RCC 7860 (cell line): Measurements from ENCODE around the gene CISH.

Experiments used
- DNase-seq: peaks from one replicate; pipeline ENCODE4 v3.0.0-alpha.2; 2015; ENCODE audit warnings: low spot score
- FAIRE-seq: peaks from 2 replicates; lab custom pipeline; 2012; peaks lifted over from hg19 to GRCh38; lab: Jason Lieb, UNC

Gene CISH

GRCh38 chr3:50637945-50638344, 26.4 kb upstream of the CISH start:
- DNase-seq (no peak), FAIRE-seq (no peak)

- FAIRE-seq: no peak
These were observed 25.4 kb upstream of the CISH start for GRCh38 chr3:50637011-50637410.

DNA sequence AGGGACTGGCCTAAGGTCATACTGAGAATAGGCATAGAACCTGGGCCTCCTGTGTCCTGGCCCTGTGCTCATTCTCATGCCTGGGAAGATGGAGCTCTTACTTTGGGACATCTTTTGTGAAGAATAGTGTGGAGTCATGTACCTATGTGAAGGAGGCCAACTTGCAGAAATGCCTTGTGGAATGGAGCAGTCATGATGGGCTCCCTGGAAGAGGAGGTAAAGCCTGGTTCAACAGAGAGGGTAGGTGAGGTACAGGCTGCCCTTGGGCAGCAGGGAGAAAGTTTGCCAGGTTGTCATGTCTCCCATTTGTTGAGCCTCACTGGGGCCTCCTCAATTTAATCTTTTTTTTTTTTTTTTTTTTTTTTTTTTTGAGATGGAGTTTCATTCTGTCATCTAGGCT, 23.5 kb upstream of the CISH start:
- DNase-seq (no peak), FAIRE-seq (no peak)

More at GRCh38 chr3:50637011-50637410, 25.4 kb upstream of the CISH start:
- DNase-seq: no peak

GRCh38 chr3:50633230-50633790, 21.7 kb upstream of the CISH start:
- DNase-seq (no peak), FAIRE-seq (no peak)

DNA sequence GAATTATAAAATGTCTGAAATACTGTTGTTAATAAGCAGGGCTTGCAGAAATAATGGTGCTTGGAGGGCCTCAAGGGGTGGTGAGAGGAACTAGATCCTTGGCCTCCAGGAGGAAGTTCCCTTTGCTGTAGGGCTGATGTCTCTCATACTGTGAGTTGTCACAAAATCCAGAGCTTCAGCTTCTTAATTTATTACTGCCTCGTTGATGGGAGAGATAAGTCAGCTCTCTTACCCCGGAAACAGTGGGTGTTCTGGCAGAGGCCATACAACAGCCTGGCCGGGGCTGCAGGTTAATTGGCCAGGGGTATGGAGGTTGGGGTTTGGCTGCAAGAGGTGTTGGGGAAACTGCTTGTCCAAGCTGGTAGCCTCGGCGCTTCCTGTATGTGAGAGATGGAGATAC, 20.9 kb upstream of the CISH start:
- FAIRE-seq (no peak), DNase-seq (no peak)

- DNase-seq: peak; percentile 68
These were observed 19.3 kb upstream of the CISH start for GRCh38 chr3:50630877-50631276.

GRCh38 chr3:50630394-50630793, 18.8 kb upstream of the CISH start:
- FAIRE-seq: no peak
- DNase-seq: no peak

More at GRCh38 chr3:50630877-50631276, 19.3 kb upstream of the CISH start:
- peak; percentile 85 for FAIRE-seq

DNA sequence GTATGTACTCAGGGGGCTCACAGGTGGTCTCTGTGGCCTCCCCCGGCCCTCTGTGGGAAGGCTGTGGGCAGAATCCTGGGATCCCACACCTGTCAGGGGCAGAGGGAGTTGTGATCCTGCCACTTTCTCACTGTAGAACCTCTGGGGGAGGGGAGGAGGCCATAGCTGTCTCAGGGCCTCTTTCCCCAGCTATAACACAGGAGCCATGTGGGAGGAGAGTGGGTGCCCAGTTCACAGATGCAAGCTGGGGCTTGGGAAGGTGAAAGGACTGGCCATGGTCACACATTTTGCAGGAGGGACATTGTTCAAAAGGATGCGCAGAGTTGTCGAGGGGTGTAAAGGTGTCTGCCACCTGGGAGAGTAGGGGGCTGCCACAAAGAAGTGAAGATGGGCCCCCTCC, 17.0 kb upstream of the CISH start:
- FAIRE-seq (no peak), DNase-seq (no peak)

DNA sequence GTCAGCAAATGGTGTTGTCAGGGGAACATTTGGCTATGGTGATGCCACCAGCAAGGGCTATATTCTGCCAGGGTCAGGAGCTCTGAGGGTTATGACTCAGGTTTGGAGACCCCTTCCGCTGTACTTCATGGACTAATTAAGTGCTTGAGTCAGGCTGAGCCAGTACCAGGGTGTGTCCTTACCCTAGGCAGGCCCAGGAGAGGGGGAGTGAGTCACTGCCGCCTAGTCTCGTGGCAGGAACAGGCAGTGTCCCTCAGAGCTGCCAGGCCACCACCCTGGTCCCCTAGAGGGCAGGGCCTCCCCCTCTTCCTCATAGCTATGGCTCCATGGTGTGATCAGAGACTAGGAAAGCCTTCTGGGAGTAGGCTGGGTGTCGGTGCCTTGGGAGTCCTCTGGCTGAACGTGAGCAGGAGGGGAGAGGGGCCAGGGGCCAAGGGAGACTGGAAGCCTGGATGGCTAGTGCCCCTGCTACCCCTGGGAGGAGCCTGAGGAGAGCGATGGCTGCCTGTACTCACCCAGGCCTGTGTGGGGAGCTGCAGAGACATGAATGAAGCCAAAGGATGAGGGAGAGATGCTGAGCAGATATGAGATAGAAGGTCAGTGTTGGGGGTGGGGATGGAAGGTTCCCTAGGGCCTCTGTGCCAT, 16.0 kb upstream of the CISH start:
- FAIRE-seq (peak; percentile 88), DNase-seq (peak; percentile 96)

GRCh38 chr3:50626401-50626800, 14.8 kb upstream of the CISH start:
- no peak for FAIRE-seq
- no peak for DNase-seq

GRCh38 chr3:50625231-50626182, 13.9 kb upstream of the CISH start:
- DNase-seq: no peak
- no peak for FAIRE-seq

- DNase-seq: peak; percentile 49
- no peak for FAIRE-seq
These were observed 13.1 kb upstream of the CISH start for GRCh38 chr3:50624634-50625033.

DNA sequence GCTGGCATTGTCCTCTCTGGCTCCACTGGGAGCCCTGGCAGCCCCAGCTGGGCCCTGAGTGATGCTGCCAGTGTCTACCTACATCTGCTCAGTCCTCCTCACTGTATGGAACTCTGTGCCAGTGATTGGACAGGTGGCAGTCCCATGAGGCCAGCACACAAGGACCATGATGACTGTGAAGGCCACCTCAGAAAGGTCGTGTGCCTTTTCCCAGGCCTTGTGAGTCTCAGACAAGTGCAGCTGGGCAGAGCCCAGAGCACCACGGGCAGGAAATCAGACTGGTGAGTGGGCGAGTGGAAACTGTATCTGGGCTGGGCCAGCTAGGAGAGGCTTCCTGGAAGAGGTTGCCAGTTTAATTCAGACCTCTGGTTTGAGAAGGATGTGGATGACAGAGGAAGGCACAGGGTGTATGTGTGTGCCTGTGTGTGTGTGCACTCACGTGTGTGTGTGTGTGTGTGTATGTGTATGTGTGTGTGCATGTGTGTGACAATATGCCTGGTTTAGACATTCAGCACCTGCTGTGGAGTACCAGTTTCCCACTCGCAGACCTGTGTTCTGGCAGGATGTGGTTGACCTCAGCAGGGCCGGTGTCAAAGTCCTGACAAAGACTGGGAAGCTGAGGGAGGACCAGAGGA, 12.4 kb upstream of the CISH start:
- FAIRE-seq: no peak
- no peak for DNase-seq

- no peak for DNase-seq
- no peak for FAIRE-seq
These were observed 11.3 kb upstream of the CISH start for GRCh38 chr3:50622881-50623280.

- DNase-seq: peak; percentile 94
- FAIRE-seq: peak; percentile 98
These were observed 9.2 kb upstream of the CISH start for GRCh38 chr3:50620820-50621219.

DNA sequence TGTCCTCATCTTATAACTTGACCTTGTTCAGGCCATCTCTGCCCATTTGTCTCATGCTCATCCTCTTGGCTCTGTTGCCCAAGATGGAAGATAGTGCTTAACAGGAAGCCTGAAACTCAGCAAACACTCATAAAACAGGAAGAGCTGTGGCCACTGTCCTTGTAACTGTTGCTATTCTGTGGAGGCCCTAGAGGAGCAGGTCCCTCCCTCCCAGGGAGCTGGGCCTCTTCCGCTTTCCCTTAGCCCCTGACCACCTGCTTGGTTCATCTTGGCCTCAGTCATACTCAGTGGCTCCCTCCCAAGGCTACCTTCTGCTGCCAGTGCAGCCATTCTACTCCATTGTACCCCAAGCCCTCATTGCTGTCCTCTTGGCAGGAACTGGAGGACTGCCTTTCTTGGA, 8.8 kb upstream of the CISH start:
- DNase-seq (no peak), FAIRE-seq (no peak)

DNA sequence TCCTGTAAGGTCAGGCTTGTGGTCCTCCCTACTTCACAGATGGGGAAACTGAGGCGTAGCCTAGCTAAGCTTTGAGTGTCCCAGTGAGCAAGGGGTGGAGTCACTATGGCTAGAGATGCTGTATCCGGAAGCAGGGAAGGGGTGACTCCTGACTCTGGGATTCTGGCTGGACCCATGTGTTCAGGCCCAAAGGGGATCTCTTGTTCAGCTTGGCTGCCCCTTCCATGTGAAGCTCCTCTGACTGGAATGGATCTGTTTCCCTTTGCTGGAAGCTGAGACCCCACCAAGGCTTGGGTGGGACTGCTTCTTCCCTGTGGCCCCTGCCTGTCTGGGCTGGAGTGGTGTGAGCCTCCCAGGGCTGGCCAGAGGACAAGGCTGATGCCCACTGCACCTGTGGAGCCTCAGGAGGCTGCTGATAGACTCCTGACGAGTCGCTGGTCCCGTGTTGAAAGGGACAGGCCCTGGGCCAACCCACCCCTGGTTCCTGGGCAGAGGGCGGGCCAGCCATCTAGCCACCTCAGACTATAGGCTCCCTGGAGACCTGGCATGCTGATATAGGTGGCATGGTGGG, 6.4 kb upstream of the CISH start:
- DNase-seq (no peak), FAIRE-seq (no peak)

DNA sequence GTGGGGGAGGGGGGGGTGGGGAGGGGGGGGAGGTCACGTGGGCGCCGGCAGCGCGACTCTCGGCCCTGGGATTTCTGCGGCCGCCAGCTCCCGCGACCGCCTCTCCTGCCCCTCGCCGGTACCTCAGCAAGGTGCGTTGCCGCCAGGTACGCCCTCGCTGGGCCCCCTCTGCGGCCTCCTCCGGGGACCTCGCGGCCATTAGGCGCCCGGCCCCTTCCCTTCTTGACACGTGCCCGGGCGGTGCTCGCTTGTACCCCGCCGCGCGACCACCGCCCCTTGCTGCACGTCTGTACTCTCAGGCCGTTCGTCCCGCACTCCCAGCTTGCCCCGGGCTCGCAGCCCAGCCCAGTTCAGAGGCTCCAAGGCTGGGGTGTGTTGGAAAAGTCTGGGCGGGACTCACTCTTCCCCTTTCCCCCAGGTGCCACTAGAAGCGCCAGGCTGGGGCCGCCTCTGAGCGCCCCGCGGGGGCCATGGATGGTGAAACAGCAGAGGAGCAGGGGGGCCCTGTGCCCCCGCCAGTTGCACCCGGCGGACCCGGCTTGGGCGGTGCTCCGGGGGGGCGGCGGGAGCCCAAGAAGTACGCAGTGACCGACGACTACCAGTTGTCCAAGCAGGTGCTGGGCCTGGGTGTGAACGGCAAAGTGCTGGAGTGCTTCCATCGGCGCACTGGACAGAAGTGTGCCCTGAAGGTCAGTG, 5.7 kb upstream of the CISH start, which contains the start of gene MAPKAPK3:
TSS of gene MAPKAPK3 (plus strand) at position 56 of the 696 bp plus-strand sequence. CDS start at position 471, 415 bp downstream.
- no peak for FAIRE-seq
- DNase-seq: no peak

DNA sequence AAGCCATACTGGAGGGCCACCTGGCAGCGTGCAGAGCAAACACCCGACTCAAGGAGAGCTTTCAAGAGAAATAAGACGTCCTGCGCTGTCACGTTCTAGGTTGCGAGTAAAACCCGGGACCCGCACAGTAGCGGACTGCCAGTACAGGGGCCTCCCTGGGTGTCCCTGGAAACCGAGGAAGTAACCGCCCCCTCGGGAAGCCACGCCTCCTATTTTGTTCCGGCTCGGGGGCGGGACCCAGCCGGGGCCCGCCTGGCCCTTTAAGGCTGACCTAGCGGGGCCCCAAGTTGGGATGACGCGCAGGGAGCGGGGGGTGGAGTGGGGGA, 5.2 kb upstream of the CISH start:
- DNase-seq (peak; percentile 61), FAIRE-seq (no peak)

DNA sequence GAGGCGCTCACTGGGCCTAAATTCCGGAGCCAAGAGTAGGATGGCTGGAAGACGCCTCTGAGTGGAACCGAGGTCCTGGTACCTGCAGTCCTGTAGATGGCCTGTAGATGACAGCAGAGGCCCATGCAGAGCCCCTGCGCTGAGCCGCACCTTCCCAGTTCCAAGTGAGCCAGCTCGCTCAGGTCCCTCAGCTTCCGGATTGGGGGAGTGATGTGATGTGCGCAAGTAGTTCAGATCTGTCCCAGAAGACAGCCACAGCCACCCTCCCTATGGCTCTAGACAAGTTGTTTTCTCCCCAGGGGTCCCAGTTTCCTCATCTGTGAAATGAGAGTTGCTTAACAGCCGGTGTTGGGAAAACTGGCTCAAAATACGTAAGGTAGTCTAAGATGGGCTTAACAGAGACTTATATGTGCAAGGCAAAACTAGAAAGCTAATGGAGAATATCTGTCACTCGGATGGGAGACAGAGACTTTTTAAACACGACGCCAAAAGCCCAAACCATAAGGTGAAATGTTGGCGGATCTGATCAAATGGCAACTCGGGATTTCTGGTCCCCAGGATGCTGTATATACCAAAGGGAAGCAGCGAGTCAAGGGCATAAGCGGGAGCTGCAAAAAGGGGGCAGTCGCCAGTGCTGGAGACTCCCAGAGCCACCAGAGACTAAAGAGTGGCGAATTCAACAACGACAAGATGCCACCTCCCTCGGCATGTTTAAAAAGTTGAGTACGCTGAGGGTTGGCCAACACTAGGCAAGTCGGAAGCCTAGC, 4.6 kb upstream of the CISH start:
- FAIRE-seq (no peak), DNase-seq (peak; percentile 63)
